HepG2 (cell line): ENCODE results near the gene MEI1. TPM values are rescaled to one million over a fixed set of nuclear protein-coding genes. Genes with fewer than 3 reads are reported as not detected.
A peak's percentile ranks its signal among the peaks of the same experiment; 100 is the strongest.

Source experiments
- CHD4 ChIP-seq: fragments of 200-600 bp; sonication (generic); IDR thresholded peaks from 2 replicates; pipeline ENCODE4 v1.7.0; 2017; ENCODE audit warnings: mild to moderate bottlenecking, low read length, borderline replicate concordance
- HNRNPK ChIP-seq: fragments of 200-400 bp; formaldehyde crosslinking; IDR thresholded peaks from 2 replicates; pipeline ENCODE4 v1.6.1; 2018; ENCODE audit warnings: low read length, low read depth, moderate library complexity, mild to moderate bottlenecking; ENCODE audit not compliant: poor library complexity, severe bottlenecking
- SMC3 ChIP-seq: IDR thresholded peaks from 2 replicates; pipeline ENCODE4 v1.6.1; 2011; ENCODE audit warnings: low read length, improper control_type of control experiment
- STAG1 ChIP-seq: sonication (generic); formaldehyde crosslinking; IDR thresholded peaks from 2 replicates; pipeline ENCODE4 v1.4.0; 2020; ENCODE audit warnings: missing genetic modification reagents
- polyA plus RNA-seq, 8 experiments: library from polyadenylated mRNA; depleted of rRNA in 3 of 8; stranded (reverse) in 7 of 8; unstranded in 1 of 8; fragments of >200 nt; fragmentation: Illumina TruSeq in 4 of 8; extraction: Trizol in 4 of 8; gene quantifications; 2 replicates each; pipeline versions ENCODE4 v1.2.1 to v1.2.3, GENCODE V29; 2011 to 2016; ENCODE audit warnings: low read depth in 4 of 8, missing spikeins in 1 of 8, mixed read lengths in 1 of 8; ENCODE audit not compliant: insufficient read depth in 1 of 8
- total RNA-seq, 5 experiments: library from RNA; depleted of rRNA; stranded (reverse); fragments of >200 nt; fragmentation: Illumina TruSeq; extraction: Trizol; gene quantifications; 2 replicates each; pipeline ENCODE4 v1.2.3, GENCODE V29; 2016; ENCODE audit warnings: low read depth in 1 of 5
- TF ChIP-seq, protein P1 (sequence below): sonication (generic); formaldehyde crosslinking; IDR thresholded peaks from 2 replicates; pipeline ENCODE4 v1.5.0; 2020; ENCODE audit warnings: mild to moderate bottlenecking, missing genetic modification reagents, borderline replicate concordance
- TF ChIP-seq, protein P2 (sequence below): sonication (generic); formaldehyde crosslinking; IDR thresholded peaks from 2 replicates; pipeline ENCODE4 v1.9.0; 2021; ENCODE audit warnings: missing genetic modification reagents, mild to moderate bottlenecking, borderline replicate concordance
- TF ChIP-seq, protein P3 (sequence below): sonication (generic); formaldehyde crosslinking; IDR thresholded peaks from 2 replicates; pipeline ENCODE4 v1.8.1; 2023; ENCODE audit warnings: mild to moderate bottlenecking, missing genetic modification reagents
- TF ChIP-seq, protein P4 (sequence below): sonication (generic); formaldehyde crosslinking; conservative IDR thresholded peaks from 2 replicates; pipeline ENCODE4 v1.4.0; 2020; ENCODE audit warnings: mild to moderate bottlenecking, missing genetic modification reagents, moderate library complexity

MEI1 gene
- total and polyA plus RNA-seq, 2 of the 13 experiments (the other 11 are each of a cell fraction or from before 2014, with no cell fraction given), result 0.75 to 1.9 TPM

DNA sequence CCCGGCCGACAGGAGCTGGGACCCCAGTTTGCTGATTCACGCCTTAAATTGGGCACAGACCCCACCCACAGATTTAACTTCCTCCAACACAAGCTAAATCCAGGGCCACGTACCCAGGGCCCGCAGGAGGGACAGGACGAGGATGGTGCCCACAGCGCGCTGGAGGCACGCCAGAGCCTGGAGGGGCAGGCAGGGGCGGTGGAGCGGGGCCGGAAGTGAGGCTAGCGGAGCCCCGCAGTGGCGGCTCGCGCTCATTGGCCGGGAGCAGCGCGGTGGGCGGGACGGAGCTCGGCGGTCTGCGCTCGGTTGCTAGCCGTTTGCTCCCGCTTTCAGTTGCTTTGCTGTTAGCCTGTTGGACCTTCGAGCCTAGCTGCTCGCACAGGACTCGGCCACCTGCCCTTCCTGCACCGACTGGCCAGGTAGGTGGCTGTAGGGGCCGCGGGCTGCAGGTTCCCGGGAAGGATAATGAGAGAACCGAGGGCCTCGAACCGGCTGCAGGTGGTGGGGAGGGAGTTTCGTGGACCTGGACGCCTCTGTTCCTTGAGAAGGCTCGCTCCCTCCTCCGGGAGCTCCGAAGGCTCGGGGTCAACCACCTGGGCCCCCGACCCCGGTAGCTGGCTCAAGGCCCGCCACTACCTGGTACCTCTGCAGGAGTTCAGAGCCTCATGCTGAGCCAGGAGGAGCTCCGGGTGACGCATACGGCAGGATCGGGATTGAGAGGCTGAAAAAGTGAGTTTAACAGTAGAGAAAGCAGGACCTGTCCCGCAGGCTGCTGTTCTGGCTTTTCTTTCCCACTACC lies 101.2 kb downstream of the MEI1 start, which contains the start of gene CCDC134 (continued):
- TF ChIP-seq, protein P1, sequence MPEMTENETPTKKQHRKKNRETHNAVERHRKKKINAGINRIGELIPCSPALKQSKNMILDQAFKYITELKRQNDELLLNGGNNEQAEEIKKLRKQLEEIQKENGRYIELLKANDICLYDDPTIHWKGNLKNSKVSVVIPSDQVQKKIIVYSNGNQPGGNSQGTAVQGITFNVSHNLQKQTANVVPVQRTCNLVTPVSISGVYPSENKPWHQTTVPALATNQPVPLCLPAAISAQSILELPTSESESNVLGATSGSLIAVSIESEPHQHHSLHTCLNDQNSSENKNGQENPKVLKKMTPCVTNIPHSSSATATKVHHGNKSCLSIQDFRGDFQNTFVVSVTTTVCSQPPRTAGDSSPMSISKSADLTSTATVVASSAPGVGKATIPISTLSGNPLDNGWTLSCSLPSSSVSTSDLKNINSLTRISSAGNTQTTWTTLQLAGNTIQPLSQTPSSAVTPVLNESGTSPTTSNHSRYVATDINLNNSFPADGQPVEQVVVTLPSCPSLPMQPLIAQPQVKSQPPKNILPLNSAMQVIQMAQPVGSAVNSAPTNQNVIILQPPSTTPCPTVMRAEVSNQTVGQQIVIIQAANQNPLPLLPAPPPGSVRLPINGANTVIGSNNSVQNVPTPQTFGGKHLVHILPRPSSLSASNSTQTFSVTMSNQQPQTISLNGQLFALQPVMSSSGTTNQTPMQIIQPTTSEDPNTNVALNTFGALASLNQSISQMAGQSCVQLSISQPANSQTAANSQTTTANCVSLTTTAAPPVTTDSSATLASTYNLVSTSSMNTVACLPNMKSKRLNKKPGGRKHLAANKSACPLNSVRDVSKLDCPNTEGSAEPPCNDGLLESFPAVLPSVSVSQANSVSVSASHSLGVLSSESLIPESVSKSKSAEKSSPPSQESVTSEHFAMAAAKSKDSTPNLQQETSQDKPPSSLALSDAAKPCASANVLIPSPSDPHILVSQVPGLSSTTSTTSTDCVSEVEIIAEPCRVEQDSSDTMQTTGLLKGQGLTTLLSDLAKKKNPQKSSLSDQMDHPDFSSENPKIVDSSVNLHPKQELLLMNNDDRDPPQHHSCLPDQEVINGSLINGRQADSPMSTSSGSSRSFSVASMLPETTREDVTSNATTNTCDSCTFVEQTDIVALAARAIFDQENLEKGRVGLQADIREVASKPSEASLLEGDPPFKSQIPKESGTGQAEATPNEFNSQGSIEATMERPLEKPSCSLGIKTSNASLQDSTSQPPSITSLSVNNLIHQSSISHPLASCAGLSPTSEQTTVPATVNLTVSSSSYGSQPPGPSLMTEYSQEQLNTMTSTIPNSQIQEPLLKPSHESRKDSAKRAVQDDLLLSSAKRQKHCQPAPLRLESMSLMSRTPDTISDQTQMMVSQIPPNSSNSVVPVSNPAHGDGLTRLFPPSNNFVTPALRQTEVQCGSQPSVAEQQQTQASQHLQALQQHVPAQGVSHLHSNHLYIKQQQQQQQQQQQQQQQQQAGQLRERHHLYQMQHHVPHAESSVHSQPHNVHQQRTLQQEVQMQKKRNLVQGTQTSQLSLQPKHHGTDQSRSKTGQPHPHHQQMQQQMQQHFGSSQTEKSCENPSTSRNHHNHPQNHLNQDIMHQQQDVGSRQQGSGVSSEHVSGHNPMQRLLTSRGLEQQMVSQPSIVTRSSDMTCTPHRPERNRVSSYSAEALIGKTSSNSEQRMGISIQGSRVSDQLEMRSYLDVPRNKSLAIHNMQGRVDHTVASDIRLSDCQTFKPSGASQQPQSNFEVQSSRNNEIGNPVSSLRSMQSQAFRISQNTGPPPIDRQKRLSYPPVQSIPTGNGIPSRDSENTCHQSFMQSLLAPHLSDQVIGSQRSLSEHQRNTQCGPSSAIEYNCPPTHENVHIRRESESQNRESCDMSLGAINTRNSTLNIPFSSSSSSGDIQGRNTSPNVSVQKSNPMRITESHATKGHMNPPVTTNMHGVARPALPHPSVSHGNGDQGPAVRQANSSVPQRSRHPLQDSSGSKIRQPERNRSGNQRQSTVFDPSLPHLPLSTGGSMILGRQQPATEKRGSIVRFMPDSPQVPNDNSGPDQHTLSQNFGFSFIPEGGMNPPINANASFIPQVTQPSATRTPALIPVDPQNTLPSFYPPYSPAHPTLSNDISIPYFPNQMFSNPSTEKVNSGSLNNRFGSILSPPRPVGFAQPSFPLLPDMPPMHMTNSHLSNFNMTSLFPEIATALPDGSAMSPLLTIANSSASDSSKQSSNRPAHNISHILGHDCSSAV, result peak; percentile 91; the same call in 1 of the 2 replicates
- no peak for TF ChIP-seq HNRNPK
- no peak for TF ChIP-seq STAG1 (CRISPR knock-in tag)
- TF ChIP-seq, protein P2, sequence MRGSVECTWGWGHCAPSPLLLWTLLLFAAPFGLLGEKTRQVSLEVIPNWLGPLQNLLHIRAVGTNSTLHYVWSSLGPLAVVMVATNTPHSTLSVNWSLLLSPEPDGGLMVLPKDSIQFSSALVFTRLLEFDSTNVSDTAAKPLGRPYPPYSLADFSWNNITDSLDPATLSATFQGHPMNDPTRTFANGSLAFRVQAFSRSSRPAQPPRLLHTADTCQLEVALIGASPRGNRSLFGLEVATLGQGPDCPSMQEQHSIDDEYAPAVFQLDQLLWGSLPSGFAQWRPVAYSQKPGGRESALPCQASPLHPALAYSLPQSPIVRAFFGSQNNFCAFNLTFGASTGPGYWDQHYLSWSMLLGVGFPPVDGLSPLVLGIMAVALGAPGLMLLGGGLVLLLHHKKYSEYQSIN (CRISPR knock-in tag), result no peak
- TF ChIP-seq, protein P3, sequence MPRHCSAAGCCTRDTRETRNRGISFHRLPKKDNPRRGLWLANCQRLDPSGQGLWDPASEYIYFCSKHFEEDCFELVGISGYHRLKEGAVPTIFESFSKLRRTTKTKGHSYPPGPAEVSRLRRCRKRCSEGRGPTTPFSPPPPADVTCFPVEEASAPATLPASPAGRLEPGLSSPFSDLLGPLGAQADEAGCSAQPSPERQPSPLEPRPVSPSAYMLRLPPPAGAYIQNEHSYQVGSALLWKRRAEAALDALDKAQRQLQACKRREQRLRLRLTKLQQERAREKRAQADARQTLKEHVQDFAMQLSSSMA (CRISPR knock-in tag), result no peak; the same call in none of the 2 replicates
- TF ChIP-seq SMC3, result no peak
- no peak for TF ChIP-seq CHD4
- TF ChIP-seq, protein P4, sequence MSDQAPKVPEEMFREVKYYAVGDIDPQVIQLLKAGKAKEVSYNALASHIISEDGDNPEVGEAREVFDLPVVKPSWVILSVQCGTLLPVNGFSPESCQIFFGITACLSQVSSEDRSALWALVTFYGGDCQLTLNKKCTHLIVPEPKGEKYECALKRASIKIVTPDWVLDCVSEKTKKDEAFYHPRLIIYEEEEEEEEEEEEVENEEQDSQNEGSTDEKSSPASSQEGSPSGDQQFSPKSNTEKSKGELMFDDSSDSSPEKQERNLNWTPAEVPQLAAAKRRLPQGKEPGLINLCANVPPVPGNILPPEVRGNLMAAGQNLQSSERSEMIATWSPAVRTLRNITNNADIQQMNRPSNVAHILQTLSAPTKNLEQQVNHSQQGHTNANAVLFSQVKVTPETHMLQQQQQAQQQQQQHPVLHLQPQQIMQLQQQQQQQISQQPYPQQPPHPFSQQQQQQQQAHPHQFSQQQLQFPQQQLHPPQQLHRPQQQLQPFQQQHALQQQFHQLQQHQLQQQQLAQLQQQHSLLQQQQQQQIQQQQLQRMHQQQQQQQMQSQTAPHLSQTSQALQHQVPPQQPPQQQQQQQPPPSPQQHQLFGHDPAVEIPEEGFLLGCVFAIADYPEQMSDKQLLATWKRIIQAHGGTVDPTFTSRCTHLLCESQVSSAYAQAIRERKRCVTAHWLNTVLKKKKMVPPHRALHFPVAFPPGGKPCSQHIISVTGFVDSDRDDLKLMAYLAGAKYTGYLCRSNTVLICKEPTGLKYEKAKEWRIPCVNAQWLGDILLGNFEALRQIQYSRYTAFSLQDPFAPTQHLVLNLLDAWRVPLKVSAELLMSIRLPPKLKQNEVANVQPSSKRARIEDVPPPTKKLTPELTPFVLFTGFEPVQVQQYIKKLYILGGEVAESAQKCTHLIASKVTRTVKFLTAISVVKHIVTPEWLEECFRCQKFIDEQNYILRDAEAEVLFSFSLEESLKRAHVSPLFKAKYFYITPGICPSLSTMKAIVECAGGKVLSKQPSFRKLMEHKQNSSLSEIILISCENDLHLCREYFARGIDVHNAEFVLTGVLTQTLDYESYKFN (CRISPR knock-in tag), result peak; percentile 41
